Raji (cell line): ENCODE measurements around the gene SGMS2.

Source experiments
- POLR2A ChIP-seq: IDR thresholded peaks from 2 replicates; pipeline ENCODE4 v1.6.1; 2011; ENCODE audit warnings: low read depth, low read length, control low read depth; ENCODE audit not compliant: insufficient read depth

The SGMS2 gene

GRCh38 chr4:107888237-107888636 is 63.5 kb downstream of the SGMS2 start:
- TF ChIP-seq POLR2A = no peak

- no peak for TF ChIP-seq POLR2A
These were observed 66.0 kb downstream of the SGMS2 start for GRCh38 chr4:107890779-107891178.

GRCh38 chr4:107891299-107891698 is 66.6 kb downstream of the SGMS2 start:
- no peak for TF ChIP-seq POLR2A

- no peak for TF ChIP-seq POLR2A
These were observed 68.7 kb downstream of the SGMS2 start for GRCh38 chr4:107893171-107894137.

- TF ChIP-seq POLR2A = no peak
These were observed 69.4 kb downstream of the SGMS2 start for GRCh38 chr4:107894138-107894603.

- TF ChIP-seq POLR2A = no peak
These were observed 71.5 kb downstream of the SGMS2 start for GRCh38 chr4:107896158-107896645.

GRCh38 chr4:107896646-107897045 is 71.9 kb downstream of the SGMS2 start:
- TF ChIP-seq POLR2A = no peak

GRCh38 chr4:107897823-107898222 is 73.1 kb downstream of the SGMS2 start:
- TF ChIP-seq POLR2A = no peak

- no peak for TF ChIP-seq POLR2A
These were observed 75.3 kb downstream of the SGMS2 start for GRCh38 chr4:107900067-107900466.

GRCh38 chr4:107900508-107900907 is 75.8 kb downstream of the SGMS2 start:
- no peak for TF ChIP-seq POLR2A

GRCh38 chr4:107901213-107901934 is 76.6 kb downstream of the SGMS2 start:
- no peak for TF ChIP-seq POLR2A

GRCh38 chr4:107902715-107903114 is 78.0 kb downstream of the SGMS2 start:
- TF ChIP-seq POLR2A = no peak

- TF ChIP-seq POLR2A = no peak
These were observed 81.8 kb downstream of the SGMS2 start for GRCh38 chr4:107906458-107907100.

GRCh38 chr4:107908377-107908776 is 83.6 kb downstream of the SGMS2 start:
- no peak for TF ChIP-seq POLR2A

GRCh38 chr4:107913283-107913899 is 88.7 kb downstream of the SGMS2 start:
- no peak for TF ChIP-seq POLR2A
